Liver (tissue), 9 donors: ENCODE data around the gene UGCG. TPM values are rescaled to one million over a fixed set of nuclear protein-coding genes. Genes with fewer than 3 reads are reported as not detected.

Experiments
- DNase-seq: peaks from one replicate; pipeline ENCODE4 v3.0.0-alpha.2; 2017; ENCODE audit warnings: low spot score
- H3K27ac ChIP-seq, 2 donors: one replicate each; pipeline ENCODE4 v1.7.0; 2013; ENCODE audit warnings: inconsistent platforms in 2 of 2, low read length in 2 of 2, control low read depth in 1 of 2, low read depth in 1 of 2, mild to moderate bottlenecking in 1 of 2
- H3K27me3 ChIP-seq, 4 donors: one replicate each; pipeline versions ENCODE4 v1.6.1 to v1.7.0; 2013; ENCODE audit warnings: low read length in 3 of 4, inconsistent platforms in 1 of 4, mild to moderate bottlenecking in 1 of 4, moderate library complexity in 1 of 4; ENCODE audit not compliant: control insufficient read depth in 4 of 4, insufficient read depth in 4 of 4
- H3K36me3 ChIP-seq, 4 donors: one replicate each; pipeline versions ENCODE4 v1.6.1 to v1.7.0; 2013; ENCODE audit warnings: low read length in 3 of 4, mild to moderate bottlenecking in 3 of 4, low read depth in 1 of 4, moderate library complexity in 1 of 4; ENCODE audit not compliant: control insufficient read depth in 4 of 4, insufficient read depth in 3 of 4
- H3K4me1 ChIP-seq, 4 donors: one replicate each; pipeline versions ENCODE4 v1.6.1 to v1.7.0; 2013; ENCODE audit warnings: low read length in 3 of 4, mild to moderate bottlenecking in 3 of 4, moderate library complexity in 1 of 4; ENCODE audit not compliant: control insufficient read depth in 4 of 4, insufficient read depth in 4 of 4
- H3K4me3 ChIP-seq, 3 donors: one replicate each; pipeline versions ENCODE4 v1.6.1 to v1.7.0; 2013; ENCODE audit warnings: low read length in 3 of 3, control low read depth in 1 of 3, low read depth in 1 of 3, mild to moderate bottlenecking in 1 of 3
- H3K9ac ChIP-seq, 2 donors: one replicate each; pipeline ENCODE4 v1.7.0; 2013; ENCODE audit warnings: low read length in 2 of 2, mild to moderate bottlenecking in 2 of 2, moderate library complexity in 2 of 2, control low read depth in 1 of 2, low read depth in 1 of 2
- H3K9me3 ChIP-seq, 4 donors: one replicate each; pipeline versions ENCODE4 v1.6.1 to v1.7.0; 2013; ENCODE audit warnings: low read length in 3 of 4; ENCODE audit not compliant: control insufficient read depth in 4 of 4
- ATF3 ChIP-seq: IDR thresholded peaks from 2 replicates; pipeline ENCODE4 v1.6.1; 2016; ENCODE audit warnings: antibody characterized with exemption
- CTCF ChIP-seq: fragments of 150-350 bp; IDR thresholded peaks from 2 replicates; pipeline ENCODE4 v1.5.1; 2017; ENCODE audit warnings: improper control_type of control experiment, low read depth, low read length; ENCODE audit not compliant: missing input control
- EGR1 ChIP-seq, 2 donors: IDR thresholded peaks; 2 replicates each; pipeline ENCODE4 v1.6.1; 2016 to 2018; ENCODE audit warnings: antibody characterized with exemption in 2 of 2, low read depth in 2 of 2
- FOXA1 ChIP-seq: IDR thresholded peaks from 2 replicates; pipeline ENCODE4 v1.6.1; 2016; ENCODE audit warnings: antibody characterized with exemption
- FOXA2 ChIP-seq: IDR thresholded peaks from 2 replicates; pipeline ENCODE4 v1.6.1; 2016; ENCODE audit warnings: antibody characterized with exemption
- HNF4A ChIP-seq, 2 donors: conservative IDR thresholded peaks; 2 replicates each; pipeline ENCODE4 v1.6.1; 2016; ENCODE audit warnings: antibody characterized with exemption in 2 of 2, mild to moderate bottlenecking in 2 of 2
- HNF4G ChIP-seq: IDR thresholded peaks from 2 replicates; pipeline ENCODE4 v1.6.1; 2016; ENCODE audit warnings: antibody characterized with exemption
- NR2F2 ChIP-seq: IDR thresholded peaks from 2 replicates; pipeline ENCODE4 v1.6.1; 2016; ENCODE audit warnings: antibody characterized with exemption
- YY1 ChIP-seq: IDR thresholded peaks from 2 replicates; pipeline ENCODE4 v1.6.1; 2016; ENCODE audit warnings: antibody characterized with exemption, mild to moderate bottlenecking
- WGBS: extraction: QIAGEN DNeasy Blood & Tissue Kit; methylation state at CpG from one replicate; pipeline ENCODE4 v1.1.7; 2013; 5-methylcytosine and 5-hydroxymethylcytosine counted together
- polyA plus RNA-seq, 2 donors: library from polyadenylated mRNA; stranded (reverse) in 1 of 2; unstranded in 1 of 2; fragments of 200-250 nt in 1 of 2; fragments of >200 nt in 1 of 2; fragmentation: Nextera tagmentation in 1 of 2; extraction: Ambion mirVana in 1 of 2; gene quantifications; one replicate each; pipeline versions ENCODE4 v1.2.1 to v1.2.3, GENCODE V29; 2013 to 2015
- total RNA-seq, 2 donors: library from RNA; depleted of rRNA; stranded (reverse); fragments of >200 nt; gene quantifications; one replicate each; pipeline ENCODE4 v1.2.3, GENCODE V29; 2014
- TF ChIP-seq, protein P1 (sequence below): IDR thresholded peaks from 2 replicates; pipeline ENCODE4 v1.6.1; 2016; ENCODE audit warnings: antibody characterized with exemption
- TF ChIP-seq, protein P2 (sequence below): IDR thresholded peaks from 2 replicates; pipeline ENCODE4 v1.6.1; 2016; ENCODE audit warnings: antibody characterized with exemption, mild to moderate bottlenecking
- TF ChIP-seq, protein P3 (sequence below): IDR thresholded peaks from 2 replicates; pipeline ENCODE4 v1.6.1; 2016; ENCODE audit warnings: antibody characterized with exemption
- donor health status: healthy.
- donor health status: healthy.
- donor health status: healthy.
- donor health status: healthy.
- donor health status: healthy.

The UGCG gene
- total and polyA plus RNA-seq, 4 donors: 5.2 to 44.2 (median 12.0) TPM

- Histone ChIP-seq H3K4me1 (peaks cover 2 to 46% (median 34%) of the 10 kb centered on the region in 4 donors), H3K4me3 (peak overlapping the region; percentile 70 to 98 (median 78)), H3K9ac (peak overlapping the region; percentile 63 to 90), H3K27me3 (no peaks in the 10 kb centered on the region), H3K27ac (peak overlapping the region; percentile 98), H3K36me3 (no peaks in the 10 kb centered on the region), H3K9me3 (no peaks in the 10 kb centered on the region)
- DNase-seq: no peak
- WGBS: 11% methylated on average over 12 of the region's 12 CpGs
- TF ChIP-seq HNF4A (conservative IDR thresholded peaks at IDR 0.05) (no peak), EGR1 (IDR thresholded peaks at IDR 0.05; ENCODE audit: low read depth in 2 of 2) (no peak), FOXA1 (no peak), CTCF (no peak), NR2F2 (no peak), YY1 (no peak), HNF4G (no peak), FOXA2 (no peak), ATF3 (no peak)
- TF ChIP-seq, protein P1, sequence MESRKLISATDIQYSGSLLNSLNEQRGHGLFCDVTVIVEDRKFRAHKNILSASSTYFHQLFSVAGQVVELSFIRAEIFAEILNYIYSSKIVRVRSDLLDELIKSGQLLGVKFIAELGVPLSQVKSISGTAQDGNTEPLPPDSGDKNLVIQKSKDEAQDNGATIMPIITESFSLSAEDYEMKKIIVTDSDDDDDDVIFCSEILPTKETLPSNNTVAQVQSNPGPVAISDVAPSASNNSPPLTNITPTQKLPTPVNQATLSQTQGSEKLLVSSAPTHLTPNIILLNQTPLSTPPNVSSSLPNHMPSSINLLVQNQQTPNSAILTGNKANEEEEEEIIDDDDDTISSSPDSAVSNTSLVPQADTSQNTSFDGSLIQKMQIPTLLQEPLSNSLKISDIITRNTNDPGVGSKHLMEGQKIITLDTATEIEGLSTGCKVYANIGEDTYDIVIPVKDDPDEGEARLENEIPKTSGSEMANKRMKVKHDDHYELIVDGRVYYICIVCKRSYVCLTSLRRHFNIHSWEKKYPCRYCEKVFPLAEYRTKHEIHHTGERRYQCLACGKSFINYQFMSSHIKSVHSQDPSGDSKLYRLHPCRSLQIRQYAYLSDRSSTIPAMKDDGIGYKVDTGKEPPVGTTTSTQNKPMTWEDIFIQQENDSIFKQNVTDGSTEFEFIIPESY: no peak
Measured at GRCh38 chr9:111897601-111898137, 1.1 kb downstream of the UGCG start.

- 15% methylated on average over 4 of the region's 4 CpGs for WGBS
- TF ChIP-seq EGR1 (IDR thresholded peaks at IDR 0.05; ENCODE audit: low read depth in 2 of 2) (no peak), HNF4A (conservative IDR thresholded peaks at IDR 0.05) (no peak), HNF4G (no peak)
- TF ChIP-seq, protein P2, sequence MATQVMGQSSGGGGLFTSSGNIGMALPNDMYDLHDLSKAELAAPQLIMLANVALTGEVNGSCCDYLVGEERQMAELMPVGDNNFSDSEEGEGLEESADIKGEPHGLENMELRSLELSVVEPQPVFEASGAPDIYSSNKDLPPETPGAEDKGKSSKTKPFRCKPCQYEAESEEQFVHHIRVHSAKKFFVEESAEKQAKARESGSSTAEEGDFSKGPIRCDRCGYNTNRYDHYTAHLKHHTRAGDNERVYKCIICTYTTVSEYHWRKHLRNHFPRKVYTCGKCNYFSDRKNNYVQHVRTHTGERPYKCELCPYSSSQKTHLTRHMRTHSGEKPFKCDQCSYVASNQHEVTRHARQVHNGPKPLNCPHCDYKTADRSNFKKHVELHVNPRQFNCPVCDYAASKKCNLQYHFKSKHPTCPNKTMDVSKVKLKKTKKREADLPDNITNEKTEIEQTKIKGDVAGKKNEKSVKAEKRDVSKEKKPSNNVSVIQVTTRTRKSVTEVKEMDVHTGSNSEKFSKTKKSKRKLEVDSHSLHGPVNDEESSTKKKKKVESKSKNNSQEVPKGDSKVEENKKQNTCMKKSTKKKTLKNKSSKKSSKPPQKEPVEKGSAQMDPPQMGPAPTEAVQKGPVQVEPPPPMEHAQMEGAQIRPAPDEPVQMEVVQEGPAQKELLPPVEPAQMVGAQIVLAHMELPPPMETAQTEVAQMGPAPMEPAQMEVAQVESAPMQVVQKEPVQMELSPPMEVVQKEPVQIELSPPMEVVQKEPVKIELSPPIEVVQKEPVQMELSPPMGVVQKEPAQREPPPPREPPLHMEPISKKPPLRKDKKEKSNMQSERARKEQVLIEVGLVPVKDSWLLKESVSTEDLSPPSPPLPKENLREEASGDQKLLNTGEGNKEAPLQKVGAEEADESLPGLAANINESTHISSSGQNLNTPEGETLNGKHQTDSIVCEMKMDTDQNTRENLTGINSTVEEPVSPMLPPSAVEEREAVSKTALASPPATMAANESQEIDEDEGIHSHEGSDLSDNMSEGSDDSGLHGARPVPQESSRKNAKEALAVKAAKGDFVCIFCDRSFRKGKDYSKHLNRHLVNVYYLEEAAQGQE: no peak
- TF ChIP-seq, protein P3, sequence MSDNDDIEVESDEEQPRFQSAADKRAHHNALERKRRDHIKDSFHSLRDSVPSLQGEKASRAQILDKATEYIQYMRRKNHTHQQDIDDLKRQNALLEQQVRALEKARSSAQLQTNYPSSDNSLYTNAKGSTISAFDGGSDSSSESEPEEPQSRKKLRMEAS: no peak
- DNase-seq: no peak
- peak overlapping the region; percentile 98 for H3K27ac ChIP-seq
- H3K4me3 ChIP-seq: peak overlapping the region; percentile 70 to 98 (median 78)
- no peaks in the 10 kb centered on the region for H3K27me3 ChIP-seq
- no peaks in the 10 kb centered on the region for H3K9me3 ChIP-seq
- peaks cover 4 to 46% (median 36%) of the 10 kb centered on the region in 4 donors for H3K4me1 ChIP-seq
- H3K36me3 ChIP-seq: no peaks in the 10 kb centered on the region
- H3K9ac ChIP-seq: peak overlapping the region; percentile 63 to 90
Measured at GRCh38 chr9:111898331-111899096, 1.9 kb downstream of the UGCG start.
